RWPE1 (cell line): ENCODE results near the gene MAGI1.

Source experiments
- CTCF ChIA-PET: fragments of 350-600 bp; sonication (Branson Sonifier 250); formaldehyde crosslinking; extraction: SDS; loops from one replicate; lab custom pipeline; 2021; lab: Yijun Ruan, JAX
- POLR2A ChIA-PET: fragments of 400-600 bp; formaldehyde crosslinking; extraction: SDS; loops from one replicate; lab custom pipeline; 2020; ENCODE audit warnings: antibody characterized with exemption; ENCODE audit not compliant: low non-redundant PET; lab: Yijun Ruan, JAX
- DNase-seq: peaks from one replicate; pipeline ENCODE4 v3.0.0; 2012; ENCODE audit warnings: low spot score
- H3K27ac ChIP-seq: fragments of 450-650 bp; 2 replicates; pipeline ENCODE4 v1.5.1; 2017
- CTCF ChIP-seq: fragments of 450-650 bp; conservative IDR thresholded peaks from 2 replicates; pipeline ENCODE4 v1.5.1; 2017; ENCODE audit warnings: low read depth, mild to moderate bottlenecking

Gene MAGI1

GRCh38 chr3:65777050-65777449, 261.7 kb downstream of the MAGI1 start:
- ChIA-PET POLR2A (no interaction called here), CTCF (no interaction called here)
- DNase-seq = no peak
- no peak overlapping the region for H3K27ac ChIP-seq
- no peak for TF ChIP-seq CTCF

- H3K27ac ChIP-seq = no peak overlapping the region
- ChIA-PET POLR2A (no interaction called here), CTCF (no interaction called here)
- no peak for DNase-seq
- TF ChIP-seq CTCF = no peak
Measured at GRCh38 chr3:65776494-65776893, 262.2 kb downstream of the MAGI1 start.

- POLR2A ChIA-PET = no interaction called here
- H3K27ac ChIP-seq = no peak overlapping the region
- CTCF ChIA-PET = no interaction called here
- no peak for DNase-seq
- TF ChIP-seq CTCF = no peak
Measured at GRCh38 chr3:65776081-65776480, 262.6 kb downstream of the MAGI1 start.

- no peak for TF ChIP-seq CTCF
- CTCF ChIA-PET = no interaction called here
- no peak for DNase-seq
- POLR2A ChIA-PET = no interaction called here
- H3K27ac ChIP-seq = no peak overlapping the region
Measured at GRCh38 chr3:65772758-65773157, 266.0 kb downstream of the MAGI1 start.

- TF ChIP-seq CTCF = no peak
- ChIA-PET POLR2A (no interaction called here), CTCF (interaction anchor here (0.6 to 0.7 kb wide), 2 partner anchors 378 to 1283 kb away, joined by 3 to 4 read pairs; no protein-coding TSS in a partner anchor)
- no peak for DNase-seq
- H3K27ac ChIP-seq = no peak overlapping the region
Measured at GRCh38 chr3:65767551-65767950, 271.2 kb downstream of the MAGI1 start.

- ChIA-PET CTCF (interaction anchor here (1.0 kb wide), 1 partner anchor 1232 kb away, joined by 3 read pairs; no protein-coding TSS in a partner anchor), POLR2A (no interaction called here)
- TF ChIP-seq CTCF = no peak
Measured at GRCh38 chr3:65762235-65762580, 276.5 kb downstream of the MAGI1 start.

More at GRCh38 chr3:65762235-65762580, 276.5 kb downstream of the MAGI1 start:
- DNase-seq = no peak
- H3K27ac ChIP-seq = no peak overlapping the region
